IPS-NIHi11 (cell line): Measurements from ENCODE around the gene MEI4.

Experiments
- DNase-seq: peaks from one replicate; pipeline ENCODE4 v3.0.0; 2012; ENCODE audit warnings: mixed read lengths, low spot score

Gene MEI4

GRCh38 chr6:77972334-77972733 lies 319.5 kb downstream of the MEI4 start:
- DNase-seq = no peak
